Adrenal gland (tissue), 12 donors: ENCODE data around the gene ALG6. TPM values are rescaled to one million over a fixed set of nuclear protein-coding genes. Genes with fewer than 3 reads are reported as not detected.

ENCODE experiments used
- DNase-seq, 7 donors: peaks; one replicate each; pipeline ENCODE4 v3.0.0-alpha.2; 2019 to 2020
- H3K27ac ChIP-seq, 5 donors: fragments of 200-600 bp; sonication (generic) in 4 of 5; 1 replicate in 3 of 5; 2 replicates in 2 of 5; pipeline versions ENCODE4 v1.5.1 to v1.8.0; 2016 to 2020; ENCODE audit warnings: mild to moderate bottlenecking in 1 of 5
- H3K27me3 ChIP-seq: fragments of 200-600 bp; 2 replicates; pipeline ENCODE4 v1.8.0; 2021
- H3K36me3 ChIP-seq, 2 donors: fragments of 200-600 bp; replicated peaks in 1 of 2; 1 replicate in 1 of 2; 2 replicates in 1 of 2; pipeline versions ENCODE4 v1.5.1 to v1.8.0; 2018 to 2022
- H3K4me1 ChIP-seq, 2 donors: fragments of 200-600 bp; replicated peaks in 1 of 2; 1 replicate in 1 of 2; 2 replicates in 1 of 2; pipeline versions ENCODE4 v1.5.1 to v1.8.0; 2018 to 2021
- H3K4me3 ChIP-seq, 4 donors: fragments of 200-600 bp; sonication (generic) in 3 of 4; one replicate each; pipeline ENCODE4 v1.5.1; 2016 to 2018
- H3K9me3 ChIP-seq, 3 donors: fragments of 200-600 bp; sonication (generic) in 1 of 3; replicated peaks in 1 of 3; 1 replicate in 2 of 3; 2 replicates in 1 of 3; pipeline versions ENCODE4 v1.5.1 to v1.8.0; 2016 to 2021
- POLR2A ChIP-seq, 2 donors: fragments of 450-650 bp; IDR thresholded peaks; one replicate each; pipeline ENCODE4 v1.6.1; 2017; ENCODE audit warnings: antibody characterized with exemption in 2 of 2, mild to moderate bottlenecking in 2 of 2, moderate library complexity in 1 of 2
- WGBS, 4 donors: extraction: QIAGEN DNeasy Blood & Tissue Kit in 2 of 4; methylation state at CpG; one replicate each; pipeline versions ENCODE4 v1.1.5 to v1.1.7; 2013 to 2017; 5-methylcytosine and 5-hydroxymethylcytosine counted together
- intact Hi-C, 2 donors: fragments of 100-400 bp; cut with DNase I; formaldehyde crosslinking; loops; one replicate each; pipeline versions ENCODE4 v1.14.1 to v1.15.0; 2022 to 2023
- polyA plus RNA-seq, 3 donors: library from polyadenylated mRNA; stranded (reverse); fragments of 200-250 nt in 2 of 3; fragments of 350-450 nt in 1 of 3; fragmentation: Illumina TruSeq in 1 of 3; extraction: RNeasy Lipid Tissue Mini Kit (QIAGEN cat#74804) in 1 of 3; gene quantifications; one replicate each; pipeline ENCODE4 v1.2.3, GENCODE V29; 2013 to 2014
- total RNA-seq, 9 donors: library from RNA; depleted of rRNA in 4 of 9; stranded (reverse); fragments of >200 nt in 4 of 9; fragments of 120-200 nt in 1 of 9; fragmentation: NEBNext Ultra II Directional in 1 of 9; extraction: Animal tissue kit (Norgen Biotek cat#: 25700) in 1 of 9; gene quantifications; one replicate each; pipeline versions ENCODE4 v1.1.0 to v1.2.4, GENCODE V29; 2013 to 2023
- TF ChIP-seq, protein P1 (sequence below), 6 experiments: fragments of 450-650 bp in 4 of 6; fragments of 200-600 bp in 2 of 6; sonication (generic) in 1 of 6; IDR thresholded peaks; 1 replicate in 5 of 6; 2 replicates in 1 of 6; pipeline versions ENCODE4 v1.5.1 to v1.8.0; 2016 to 2021; ENCODE audit warnings: antibody characterized with exemption in 6 of 6, mild to moderate bottlenecking in 2 of 6, moderate library complexity in 1 of 6
- donor health status: healthy with polysubstance abuse.
- donor health status: Bipolar disorder and iron deficiency.
- donor health status: DM: yes; HTN: yes; CAD: no.
- donor health status: DM: no; HTN: no; CAD: no.
- donor health status: DM: no; HTN: no; CAD: no.
- donor health status: DM: yes; HTN: yes; CAD: no.

ALG6 gene
- total and polyA plus RNA-seq, 12 donors, result 7.8 to 29.3 (median 12.0) TPM

DNA sequence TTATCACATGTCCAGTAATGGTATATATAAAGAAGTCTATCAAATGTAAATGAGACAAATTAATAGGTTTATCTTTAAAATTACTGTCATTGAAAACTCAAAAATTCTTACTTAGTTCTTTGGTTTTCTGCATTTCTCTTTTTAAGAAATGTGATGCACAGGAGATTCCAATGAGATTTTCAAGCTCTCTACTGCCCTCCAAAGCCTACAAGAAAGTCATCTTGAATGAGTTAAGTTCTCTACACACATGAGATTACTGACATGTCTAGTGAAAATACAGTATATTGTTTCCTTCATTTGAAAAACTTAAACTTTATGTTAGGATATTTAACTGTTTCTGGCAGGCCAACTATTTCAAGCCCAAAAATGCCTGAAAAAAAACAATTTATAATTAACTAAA lies 86.8 kb downstream of the ALG6 start:
- intact Hi-C loops, result no loop called here
- no peaks in the 10 kb centered on the region for H3K36me3 ChIP-seq
- no peak overlapping the region for H3K27ac ChIP-seq
- H3K9me3 ChIP-seq, result no peaks in the 10 kb centered on the region
- DNase-seq, result no peak
- no peak overlapping the region for H3K4me3 ChIP-seq
- no peaks in the 10 kb centered on the region for H3K27me3 ChIP-seq
- TF ChIP-seq, protein P1, sequence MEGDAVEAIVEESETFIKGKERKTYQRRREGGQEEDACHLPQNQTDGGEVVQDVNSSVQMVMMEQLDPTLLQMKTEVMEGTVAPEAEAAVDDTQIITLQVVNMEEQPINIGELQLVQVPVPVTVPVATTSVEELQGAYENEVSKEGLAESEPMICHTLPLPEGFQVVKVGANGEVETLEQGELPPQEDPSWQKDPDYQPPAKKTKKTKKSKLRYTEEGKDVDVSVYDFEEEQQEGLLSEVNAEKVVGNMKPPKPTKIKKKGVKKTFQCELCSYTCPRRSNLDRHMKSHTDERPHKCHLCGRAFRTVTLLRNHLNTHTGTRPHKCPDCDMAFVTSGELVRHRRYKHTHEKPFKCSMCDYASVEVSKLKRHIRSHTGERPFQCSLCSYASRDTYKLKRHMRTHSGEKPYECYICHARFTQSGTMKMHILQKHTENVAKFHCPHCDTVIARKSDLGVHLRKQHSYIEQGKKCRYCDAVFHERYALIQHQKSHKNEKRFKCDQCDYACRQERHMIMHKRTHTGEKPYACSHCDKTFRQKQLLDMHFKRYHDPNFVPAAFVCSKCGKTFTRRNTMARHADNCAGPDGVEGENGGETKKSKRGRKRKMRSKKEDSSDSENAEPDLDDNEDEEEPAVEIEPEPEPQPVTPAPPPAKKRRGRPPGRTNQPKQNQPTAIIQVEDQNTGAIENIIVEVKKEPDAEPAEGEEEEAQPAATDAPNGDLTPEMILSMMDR (IDR thresholded peaks at IDR 0.05), result peak in 1 of 6 experiments; percentile 6
- TF ChIP-seq POLR2A (IDR thresholded peaks at IDR 0.05), result no peak
- H3K4me1 ChIP-seq, result no peaks in the 10 kb centered on the region

DNA sequence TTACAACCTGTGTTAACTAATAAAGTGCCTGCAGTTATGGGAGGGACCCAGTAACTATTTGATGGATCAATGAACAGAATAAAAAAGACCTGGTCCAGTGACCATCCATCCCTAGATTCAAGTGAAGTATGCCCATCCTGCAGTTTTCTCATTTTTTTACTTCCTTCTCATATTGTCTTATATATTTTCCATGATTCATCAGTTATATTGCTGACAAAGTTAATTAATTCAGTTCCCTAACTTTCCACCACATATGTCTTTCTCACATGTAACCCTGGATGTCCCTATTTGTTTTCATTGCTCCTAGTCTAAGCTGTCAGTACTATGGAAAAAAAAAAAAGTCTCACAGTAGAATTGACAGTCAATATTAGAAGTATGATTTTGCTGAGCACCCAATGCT lies 91.3 kb downstream of the ALG6 start:
- no peak overlapping the region for H3K4me3 ChIP-seq
- no peaks in the 10 kb centered on the region for H3K36me3 ChIP-seq
- intact Hi-C loops, result no loop called here
- DNase-seq, result no peak
- peaks cover 0 to 3% (median 0%) of the 10 kb centered on the region in 3 donors for H3K9me3 ChIP-seq
- no peaks in the 10 kb centered on the region for H3K4me1 ChIP-seq
- H3K27me3 ChIP-seq, result no peaks in the 10 kb centered on the region
- no peak overlapping the region for H3K27ac ChIP-seq
- no peak for TF ChIP-seq POLR2A (IDR thresholded peaks at IDR 0.05)
- TF ChIP-seq, protein P1 (IDR thresholded peaks at IDR 0.05), result no peak

DNA sequence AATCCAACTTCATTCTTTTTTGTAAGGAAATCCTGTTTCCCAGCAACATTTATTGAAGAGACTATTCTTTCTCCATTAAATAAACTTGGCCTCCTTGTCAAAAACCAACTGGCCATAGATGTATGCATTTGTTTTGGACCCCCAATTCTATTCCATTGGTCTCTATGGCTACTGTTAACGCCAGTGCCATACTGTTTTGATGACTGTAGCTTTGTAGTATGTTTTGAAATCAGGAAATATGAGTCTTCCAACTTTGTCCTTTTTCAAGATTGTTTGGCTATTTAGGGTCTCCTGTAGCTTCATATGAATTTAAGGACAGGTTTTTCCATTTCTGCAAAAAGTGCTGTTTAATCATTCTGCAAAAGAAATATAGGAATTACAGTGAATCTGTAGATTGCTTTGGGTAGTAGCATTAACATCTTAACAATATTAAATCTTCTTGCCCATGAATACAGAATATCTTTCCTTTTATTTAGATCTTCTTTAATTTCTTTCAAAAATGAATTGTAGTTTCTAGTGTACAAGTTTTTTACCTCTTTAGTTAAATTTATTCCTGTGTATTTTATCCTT lies 94.3 kb downstream of the ALG6 start:
- no peak for DNase-seq
- H3K27me3 ChIP-seq, result no peaks in the 10 kb centered on the region
- H3K36me3 ChIP-seq, result no peaks in the 10 kb centered on the region
- WGBS, 4 donors, result 95 to 100% (median 96%) methylated on average over 1 of the region's 1 CpG
- intact Hi-C loops, result no loop called here
- H3K27ac ChIP-seq, result no peak overlapping the region
- peaks cover 0 to 3% (median 0%) of the 10 kb centered on the region in 3 donors for H3K9me3 ChIP-seq
- no peaks in the 10 kb centered on the region for H3K4me1 ChIP-seq
- no peak overlapping the region for H3K4me3 ChIP-seq
- TF ChIP-seq, protein P1 (IDR thresholded peaks at IDR 0.05), result no peak
- no peak for TF ChIP-seq POLR2A (IDR thresholded peaks at IDR 0.05)

DNA sequence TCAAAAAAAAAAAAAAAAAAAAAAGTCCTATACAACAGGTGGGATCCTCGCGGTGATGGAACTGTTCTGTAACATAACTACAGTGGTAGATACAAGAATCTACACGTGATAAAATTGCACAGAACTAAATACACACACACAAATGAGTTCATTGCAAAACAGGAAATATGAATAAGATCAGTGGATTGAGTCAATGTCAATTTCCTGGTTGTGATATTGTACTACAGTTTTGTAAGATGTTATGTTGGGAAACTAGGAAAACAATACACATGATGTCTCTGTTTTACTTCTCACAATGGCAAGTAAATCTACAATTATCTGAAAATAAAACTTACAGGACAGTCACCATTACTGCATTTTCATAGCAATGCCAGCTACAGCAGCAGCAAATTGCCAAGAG lies 95.8 kb downstream of the ALG6 start:
- H3K9me3 ChIP-seq, result peaks cover 0 to 3% (median 0%) of the 10 kb centered on the region in 3 donors
- H3K36me3 ChIP-seq, result no peaks in the 10 kb centered on the region
- H3K27me3 ChIP-seq, result no peaks in the 10 kb centered on the region

More for the DNA sequence above, 95.8 kb downstream of the ALG6 start:
- Histone ChIP-seq H3K27ac (no peak overlapping the region), H3K4me1 (no peaks in the 10 kb centered on the region), H3K4me3 (no peak overlapping the region)
- WGBS, 4 donors, result 78 to 90% (median 80%) methylated on average over 3 of the region's 3 CpGs
- intact Hi-C loops, result no loop called here
- TF ChIP-seq, protein P1 (IDR thresholded peaks at IDR 0.05), result no peak
- no peak for TF ChIP-seq POLR2A (IDR thresholded peaks at IDR 0.05)
- no peak for DNase-seq
